G401 (cell line): ENCODE results near the gene ASCL2. TPM values are rescaled to one million over a fixed set of nuclear protein-coding genes. Genes with fewer than 3 reads are reported as not detected.
A peak's percentile ranks its signal among the peaks of the same experiment; 100 is the strongest.

Experiments used
- DNase-seq: peaks from one replicate; pipeline ENCODE4 v3.0.0-alpha.2; 2015; ENCODE audit warnings: low spot score
- in situ Hi-C: cut with HindIII; loops from 2 replicates; pipeline ENCODE4 v1.10.0; 2016; ENCODE audit warnings: low sequenced_read_pairs, mixed read lengths
- total RNA-seq: library from RNA; depleted of rRNA; stranded (reverse); fragments of >200 nt; shearing (Covaris generic); gene quantifications from 2 replicates; pipeline ENCODE4 v1.2.3, GENCODE V29; 2014

The ASCL2 gene
- total RNA-seq, 1 experiment from 2014 or later, result not detected

DNA sequence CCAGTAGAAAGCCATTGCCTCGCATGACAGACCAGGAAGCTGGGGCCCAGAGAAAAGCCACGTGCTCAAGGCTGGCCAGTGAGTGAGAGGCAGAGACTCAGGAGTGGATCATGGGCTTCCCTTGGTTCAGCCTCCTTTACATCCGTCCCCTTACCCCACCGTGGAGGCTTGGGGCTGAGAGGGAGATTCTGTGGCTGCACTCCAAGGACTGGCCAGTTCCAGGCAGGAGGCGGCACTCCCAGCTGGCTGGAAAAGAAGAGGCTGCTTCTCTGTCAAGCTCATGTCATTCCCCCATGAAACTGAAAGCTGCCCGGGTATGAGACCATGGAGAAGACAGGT is 6.6 kb upstream of the ASCL2 start:
- in situ Hi-C loops, result no loop called here
- no peak for DNase-seq

DNA sequence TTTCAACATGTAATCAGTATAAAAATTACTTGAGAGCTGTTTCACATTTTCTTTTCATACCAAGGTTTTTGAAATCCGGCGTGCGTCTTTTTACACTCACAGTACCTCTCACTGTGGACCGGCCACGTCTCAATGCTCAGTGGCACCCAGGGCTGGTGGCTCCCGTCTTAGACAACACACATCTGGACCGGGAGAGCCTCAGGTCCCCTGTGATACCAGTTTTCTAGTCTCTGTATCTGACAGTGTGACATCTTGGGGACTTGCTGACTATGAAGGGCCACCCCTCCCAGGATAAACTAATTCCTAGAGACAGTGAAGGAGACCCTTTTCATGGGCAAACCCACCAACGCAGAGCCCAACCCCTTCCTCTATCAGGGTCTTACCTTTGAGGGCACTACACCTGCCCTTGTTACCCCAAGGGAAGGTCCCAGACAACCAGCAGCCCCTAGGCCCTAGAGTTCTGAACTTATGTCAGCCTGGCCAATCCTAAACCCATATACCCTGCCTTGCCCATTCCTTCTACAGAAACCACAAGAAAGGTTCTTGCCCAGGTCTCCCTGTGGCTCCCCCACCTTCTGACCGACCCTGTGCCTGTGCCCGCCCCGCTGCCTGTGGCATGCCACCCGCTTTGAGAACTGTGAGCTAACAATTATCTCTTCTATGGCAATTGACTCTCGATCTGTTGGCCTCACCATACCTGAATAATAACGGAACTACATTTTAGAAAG is 6.1 kb upstream of the ASCL2 start:
- no peak for DNase-seq
- in situ Hi-C loops, result no loop called here

DNA sequence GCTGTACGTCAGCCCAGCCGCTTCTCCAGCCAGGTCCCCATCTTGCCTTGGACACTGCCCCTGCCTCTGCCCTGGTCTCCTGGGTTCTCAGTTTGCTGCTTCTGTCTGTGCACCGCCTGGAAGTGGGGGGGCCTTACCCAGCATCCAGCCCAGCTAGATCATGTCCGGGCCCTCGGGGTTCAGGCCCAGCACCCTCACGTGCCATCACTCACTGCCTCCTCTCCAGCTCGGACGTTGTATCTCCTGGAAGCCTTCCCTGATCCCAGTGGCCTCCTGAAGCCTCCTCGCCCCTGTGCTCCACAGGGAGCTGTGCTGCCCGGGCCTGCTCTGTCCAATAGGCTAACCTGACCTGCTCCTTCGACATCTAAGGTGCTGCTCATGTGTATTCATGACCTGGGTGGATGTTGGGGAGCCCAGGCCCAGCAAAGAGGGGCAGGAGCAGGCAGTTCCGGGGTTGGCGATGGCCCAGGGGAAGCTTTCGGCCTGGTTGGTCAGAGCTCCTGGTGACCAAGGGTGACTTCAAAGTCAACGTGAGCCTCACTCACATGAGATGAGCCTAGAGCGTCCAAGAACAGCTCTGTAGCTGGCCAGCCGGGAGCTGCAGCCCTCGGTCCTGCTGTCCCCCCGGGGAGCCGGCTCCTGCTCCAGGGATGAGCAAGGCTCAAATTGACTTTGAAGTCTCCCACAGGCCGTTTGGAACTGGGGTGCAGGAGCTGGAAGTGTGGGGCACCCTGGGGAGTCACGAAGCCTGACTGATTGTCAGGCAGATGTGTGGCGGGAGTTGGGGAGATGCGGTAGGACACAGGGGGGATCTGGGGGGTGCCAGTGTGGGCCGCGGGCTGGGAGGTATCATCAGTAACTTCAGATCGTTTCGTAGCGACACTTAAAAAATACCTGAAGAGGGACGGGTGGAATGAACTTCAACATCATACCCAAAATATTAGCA is 5.2 kb upstream of the ASCL2 start:
- in situ Hi-C loops, result no loop called here
- no peak for DNase-seq

GRCh38 chr11:2273771-2274170 is 3.4 kb upstream of the ASCL2 start:
- in situ Hi-C loops, result no loop called here
- no peak for DNase-seq

DNA sequence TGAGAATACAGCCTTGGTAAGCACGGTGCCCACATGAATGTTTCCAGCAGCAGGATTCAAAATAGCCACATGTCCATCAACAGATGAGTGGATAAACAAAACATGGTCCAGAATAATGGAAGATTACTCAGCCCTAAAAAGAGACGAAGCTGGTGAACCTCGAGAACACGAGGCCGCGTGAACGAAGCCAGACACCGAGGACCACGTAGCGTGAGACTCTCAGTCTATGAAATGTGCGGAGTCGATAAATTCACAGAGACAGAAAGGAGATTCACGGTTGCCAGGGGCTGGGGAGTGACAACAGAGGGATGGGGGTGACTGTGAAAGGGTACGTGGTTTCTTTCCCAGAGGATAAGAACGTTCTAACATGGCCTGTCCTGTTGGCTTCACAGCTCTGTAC is 2.9 kb upstream of the ASCL2 start:
- in situ Hi-C loops, result no loop called here
- DNase-seq, result no peak

GRCh38 chr11:2272946-2273280 is 2.5 kb upstream of the ASCL2 start:
- no peak for DNase-seq
- in situ Hi-C loops, result no loop called here

GRCh38 chr11:2272228-2272945 is 2.0 kb upstream of the ASCL2 start:
- in situ Hi-C loops, result no loop called here
- peak; percentile 16 for DNase-seq

GRCh38 chr11:2271327-2272227 is 1.2 kb upstream of the ASCL2 start:
- in situ Hi-C loops, result no loop called here
- no peak for DNase-seq

GRCh38 chr11:2271077-2271326 is 614 bp upstream of the ASCL2 start:
- no peak for DNase-seq
- in situ Hi-C loops, result no loop called here

- in situ Hi-C loops, result no loop called here
- peak; percentile 5 for DNase-seq
These were observed 627 bp downstream of the ASCL2 start for GRCh38 chr11:2269601-2270321.

DNA sequence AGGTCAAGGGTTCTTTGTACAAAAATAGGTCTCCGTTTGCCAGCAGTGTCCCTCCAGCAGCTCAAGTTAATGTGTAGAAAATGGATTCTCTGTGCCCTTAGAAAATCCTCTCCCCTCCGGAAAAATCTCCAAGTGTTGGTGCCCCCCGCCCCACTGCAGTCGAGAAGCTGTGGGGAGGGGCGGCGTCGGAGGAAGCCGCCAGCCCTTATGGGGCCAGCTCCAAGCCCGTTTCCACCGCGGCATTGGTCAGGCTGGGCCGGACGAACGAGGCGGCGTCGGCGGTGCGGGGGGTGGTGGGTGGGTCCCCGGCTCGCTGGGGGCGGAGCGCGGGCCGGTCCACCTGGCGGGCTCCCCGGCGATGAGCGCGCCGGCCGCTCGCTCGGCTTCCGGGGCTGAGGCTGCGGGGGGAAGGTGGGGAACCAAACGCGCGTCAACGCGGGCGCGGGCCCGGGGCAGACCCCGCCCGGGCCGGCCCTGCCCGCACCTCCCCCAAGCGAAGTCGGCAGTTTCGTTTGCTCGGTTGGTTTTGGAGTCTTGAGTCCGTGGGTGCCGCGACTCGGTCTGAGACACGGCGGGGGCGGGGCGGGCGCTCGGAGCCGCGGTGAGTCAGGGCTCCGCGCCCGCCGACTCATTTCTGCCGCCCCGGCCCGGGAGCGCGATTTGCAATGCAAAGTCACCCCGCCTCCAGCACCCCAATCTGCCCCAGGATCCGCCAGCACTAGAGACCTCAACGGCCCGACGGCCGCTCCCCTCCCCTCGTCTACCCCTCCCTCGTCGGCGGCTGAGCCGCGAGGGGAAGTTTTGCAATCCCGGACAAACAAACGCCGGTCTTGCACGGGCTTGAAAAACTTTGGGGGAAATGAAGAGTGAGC is 1.4 kb downstream of the ASCL2 start:
- DNase-seq, result no peak
- in situ Hi-C loops, result no loop called here

GRCh38 chr11:2267851-2268728 is 2.3 kb downstream of the ASCL2 start:
- in situ Hi-C loops, result no loop called here
- DNase-seq, result no peak

- DNase-seq, result no peak
These were observed 3.0 kb downstream of the ASCL2 start for GRCh38 chr11:2267306-2267850.

GRCh38 chr11:2266586-2267305 is 3.6 kb downstream of the ASCL2 start:
- in situ Hi-C loops, result no loop called here
- no peak for DNase-seq

More at GRCh38 chr11:2267306-2267850, 3.0 kb downstream of the ASCL2 start:
- in situ Hi-C loops, result no loop called here

DNA sequence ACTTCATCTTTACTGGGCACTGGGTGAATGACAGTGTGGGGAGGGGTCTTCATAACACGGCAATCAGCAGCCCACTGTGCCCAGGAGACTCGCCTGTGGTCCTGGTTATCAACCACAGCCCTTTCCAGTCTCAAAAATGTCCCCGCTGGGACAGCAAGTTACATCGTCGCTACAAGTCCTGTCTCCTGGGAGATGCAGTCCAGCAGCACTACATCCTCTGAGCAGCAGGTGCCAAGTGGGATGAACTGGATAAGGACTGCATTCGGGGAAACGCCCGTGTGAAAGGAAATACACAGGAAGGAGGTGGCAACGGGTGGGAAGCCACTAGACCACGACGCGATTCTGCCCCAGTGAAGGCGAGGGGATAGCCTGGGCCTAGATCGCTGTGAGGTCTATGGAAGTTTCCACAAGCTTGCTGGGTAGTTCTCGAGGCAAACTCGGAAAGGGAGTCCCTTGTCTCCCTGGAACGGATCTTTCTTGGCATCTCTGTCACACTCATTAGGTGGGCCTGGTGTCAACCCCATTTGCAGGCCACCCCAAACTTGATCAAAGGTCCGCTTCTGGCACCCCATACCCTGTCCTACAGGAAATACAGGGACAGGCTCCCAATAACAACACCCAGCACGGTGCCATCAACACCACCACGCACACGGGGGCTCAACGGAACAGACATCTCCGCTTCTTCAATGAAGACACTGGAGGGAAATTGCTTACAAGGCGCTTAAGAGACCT is 4.4 kb downstream of the ASCL2 start:
- in situ Hi-C loops, result no loop called here
- no peak for DNase-seq
